DOHH2 (cell line): Measurements from ENCODE around the gene ADAMTS2.

Source experiments
- H3F3A ChIP-seq: fragments of 200-600 bp; sonication (generic), shearing (Covaris generic); 2 replicates; pipeline ENCODE4 v1.6.0; 2016; ENCODE audit warnings: antibody characterized with exemption, mild to moderate bottlenecking; ENCODE audit not compliant: control insufficient read depth, insufficient read depth
- H3K27ac ChIP-seq: fragments of 200-600 bp; sonication (generic); 2 replicates; pipeline ENCODE4 v1.5.1; 2014; ENCODE audit warnings: low read depth, mild to moderate bottlenecking, low read length, moderate library complexity
- H3K27me3 ChIP-seq: fragments of 200-600 bp; sonication (generic); 2 replicates; pipeline ENCODE4 v1.6.1; 2014; ENCODE audit warnings: mild to moderate bottlenecking, low read length, mixed read lengths; ENCODE audit not compliant: control insufficient read depth
- H3K36me3 ChIP-seq: fragments of 200-600 bp; sonication (generic); 2 replicates; pipeline ENCODE4 v1.6.1; 2014; ENCODE audit warnings: mild to moderate bottlenecking, low read length, moderate library complexity, mixed read lengths; ENCODE audit not compliant: control insufficient read depth
- H3K4me1 ChIP-seq: fragments of 200-600 bp; sonication (generic); 2 replicates; pipeline ENCODE4 v1.6.1; 2014; ENCODE audit warnings: mild to moderate bottlenecking, low read length, mixed read lengths; ENCODE audit not compliant: control insufficient read depth
- H3K4me2 ChIP-seq: fragments of 200-600 bp; sonication (generic); 2 replicates; pipeline ENCODE4 v1.6.0; 2014; ENCODE audit warnings: mild to moderate bottlenecking, low read length, moderate library complexity
- H3K4me3 ChIP-seq: fragments of 200-600 bp; sonication (generic); 2 replicates; pipeline ENCODE4 v1.5.1; 2014; ENCODE audit warnings: mild to moderate bottlenecking, low read length, mixed read lengths
- H3K79me2 ChIP-seq: fragments of 200-600 bp; sonication (generic); 2 replicates; pipeline ENCODE4 v1.6.1; 2014; ENCODE audit warnings: mild to moderate bottlenecking, low read length, mixed read lengths; ENCODE audit not compliant: control insufficient read depth
- H3K9me2 ChIP-seq: fragments of 200-600 bp; sonication (generic); replicated peaks from 2 replicates; pipeline ENCODE4 v1.6.1; 2014; ENCODE audit warnings: mild to moderate bottlenecking, low read length, mixed read lengths; ENCODE audit not compliant: control insufficient read depth
- H3K9me3 ChIP-seq: fragments of 200-600 bp; sonication (generic); 2 replicates; pipeline ENCODE4 v1.6.1; 2014; ENCODE audit warnings: antibody characterized with exemption, low read length, mixed read lengths; ENCODE audit not compliant: control insufficient read depth, insufficient read depth
- H4K20me1 ChIP-seq: fragments of 200-600 bp; sonication (generic); 2 replicates; pipeline ENCODE4 v1.6.0; 2014; ENCODE audit warnings: low read depth, mild to moderate bottlenecking, antibody characterized with exemption, low read length, moderate library complexity; ENCODE audit not compliant: control insufficient read depth, insufficient read depth
- EZH2phosphoT487 ChIP-seq: fragments of 200-600 bp; sonication (generic); IDR thresholded peaks from 2 replicates; pipeline ENCODE4 v1.6.1; 2017; ENCODE audit warnings: borderline replicate concordance, mild to moderate bottlenecking, antibody characterized with exemption, low read length, moderate library complexity, mixed read lengths
- TF ChIP-seq, protein P1 (sequence below): fragments of 200-600 bp; sonication (generic); IDR thresholded peaks from one replicate; pipeline ENCODE4 v1.5.1; 2014; ENCODE audit warnings: antibody characterized with exemption, mild to moderate bottlenecking, low read depth, low read length; ENCODE audit not compliant: poor library complexity, severe bottlenecking

Gene ADAMTS2

DNA sequence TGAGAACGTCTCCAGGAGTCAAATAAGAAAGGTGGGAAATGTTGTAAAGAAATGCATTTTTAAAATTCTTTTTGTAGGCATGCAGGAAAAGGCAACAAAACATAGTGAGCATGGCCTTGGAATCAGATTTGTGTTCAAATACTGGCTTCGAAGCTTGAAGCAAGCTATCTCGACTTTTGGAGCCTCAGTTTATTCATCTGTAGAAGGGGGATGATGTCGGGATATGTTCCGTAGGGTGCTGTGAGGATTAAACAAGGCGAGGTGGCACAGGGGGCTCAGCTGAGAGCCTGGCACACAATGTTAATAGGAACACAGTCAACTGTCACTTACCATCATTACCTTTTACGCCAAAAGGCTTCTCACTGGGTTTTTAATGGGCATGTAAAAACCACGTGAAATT, 4.8 kb downstream of the ADAMTS2 start:
- Histone ChIP-seq H3K9me2 (no peaks in the 10 kb centered on the region), H3K27ac (no peak overlapping the region), H3K36me3 (no peaks in the 10 kb centered on the region), H3K4me2 (no peak overlapping the region), H3K4me1 (no peaks in the 10 kb centered on the region), H3F3A (no peaks in the 10 kb centered on the region), H3K9me3 (no peaks in the 10 kb centered on the region), H3K79me2 (no peaks in the 10 kb centered on the region), H3K27me3 (no peaks in the 10 kb centered on the region), H3K4me3 (no peak overlapping the region), H4K20me1 (no peaks in the 10 kb centered on the region)
- TF ChIP-seq, protein P1, sequence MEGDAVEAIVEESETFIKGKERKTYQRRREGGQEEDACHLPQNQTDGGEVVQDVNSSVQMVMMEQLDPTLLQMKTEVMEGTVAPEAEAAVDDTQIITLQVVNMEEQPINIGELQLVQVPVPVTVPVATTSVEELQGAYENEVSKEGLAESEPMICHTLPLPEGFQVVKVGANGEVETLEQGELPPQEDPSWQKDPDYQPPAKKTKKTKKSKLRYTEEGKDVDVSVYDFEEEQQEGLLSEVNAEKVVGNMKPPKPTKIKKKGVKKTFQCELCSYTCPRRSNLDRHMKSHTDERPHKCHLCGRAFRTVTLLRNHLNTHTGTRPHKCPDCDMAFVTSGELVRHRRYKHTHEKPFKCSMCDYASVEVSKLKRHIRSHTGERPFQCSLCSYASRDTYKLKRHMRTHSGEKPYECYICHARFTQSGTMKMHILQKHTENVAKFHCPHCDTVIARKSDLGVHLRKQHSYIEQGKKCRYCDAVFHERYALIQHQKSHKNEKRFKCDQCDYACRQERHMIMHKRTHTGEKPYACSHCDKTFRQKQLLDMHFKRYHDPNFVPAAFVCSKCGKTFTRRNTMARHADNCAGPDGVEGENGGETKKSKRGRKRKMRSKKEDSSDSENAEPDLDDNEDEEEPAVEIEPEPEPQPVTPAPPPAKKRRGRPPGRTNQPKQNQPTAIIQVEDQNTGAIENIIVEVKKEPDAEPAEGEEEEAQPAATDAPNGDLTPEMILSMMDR: no peak
- TF ChIP-seq EZH2phosphoT487: no peak

DNA sequence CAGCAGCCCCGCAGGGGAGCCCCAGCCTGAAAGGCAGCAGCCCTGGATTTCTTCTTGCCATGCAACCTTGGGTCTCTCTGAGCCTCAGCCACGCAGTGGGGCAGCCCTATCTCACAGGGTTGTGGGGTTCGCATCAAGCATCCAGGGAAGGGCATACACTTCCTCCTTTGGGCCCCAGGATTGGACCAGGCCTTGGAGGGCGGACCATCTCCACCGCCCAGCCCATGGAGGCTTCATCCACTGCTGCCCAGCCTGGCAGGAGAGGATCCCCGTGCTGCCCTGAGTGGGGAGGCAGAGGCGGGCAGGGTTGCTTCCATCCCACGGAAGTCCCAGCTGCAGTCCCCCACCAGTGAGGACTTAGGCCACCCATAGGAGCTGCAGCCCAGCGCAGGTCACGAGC, 5.3 kb downstream of the ADAMTS2 start:
- H3K4me2 ChIP-seq: no peak overlapping the region
- no peak for TF ChIP-seq EZH2phosphoT487
- TF ChIP-seq, protein P1: no peak

DNA sequence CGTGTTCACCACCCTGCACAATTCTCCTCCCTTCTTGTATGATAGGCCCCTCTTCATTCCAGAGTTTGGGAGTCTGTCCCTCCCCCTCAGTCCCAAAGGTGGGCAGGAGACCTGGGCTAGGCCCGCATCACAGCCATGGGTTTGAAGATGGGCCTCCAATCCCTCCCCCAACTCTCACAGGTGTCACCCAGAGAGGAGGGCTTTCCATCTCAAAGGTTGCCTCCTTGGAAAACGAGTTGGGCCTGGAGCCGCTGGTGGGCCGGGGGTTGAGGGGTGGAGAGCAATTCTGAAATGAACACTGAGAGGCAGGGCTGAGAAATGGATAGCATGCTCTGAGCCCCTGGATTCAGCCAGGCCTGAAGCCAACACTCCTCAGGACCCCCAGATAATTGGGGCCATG, 6.2 kb downstream of the ADAMTS2 start:
- TF ChIP-seq EZH2phosphoT487: no peak
- TF ChIP-seq, protein P1: no peak
- H4K20me1 ChIP-seq: no peaks in the 10 kb centered on the region
- H3K4me3 ChIP-seq: no peak overlapping the region
- no peaks in the 10 kb centered on the region for H3K4me1 ChIP-seq
- no peaks in the 10 kb centered on the region for H3K27me3 ChIP-seq
- H3K4me2 ChIP-seq: no peak overlapping the region
- H3K27ac ChIP-seq: no peak overlapping the region
- no peaks in the 10 kb centered on the region for H3K9me3 ChIP-seq
- no peaks in the 10 kb centered on the region for H3K79me2 ChIP-seq
- H3F3A ChIP-seq: no peaks in the 10 kb centered on the region
- H3K9me2 ChIP-seq: no peaks in the 10 kb centered on the region
- no peaks in the 10 kb centered on the region for H3K36me3 ChIP-seq

More for the DNA sequence above, 5.3 kb downstream of the ADAMTS2 start:
- no peaks in the 10 kb centered on the region for H3K4me1 ChIP-seq
- H3F3A ChIP-seq: no peaks in the 10 kb centered on the region
- H4K20me1 ChIP-seq: no peaks in the 10 kb centered on the region
- H3K79me2 ChIP-seq: no peaks in the 10 kb centered on the region
- no peak overlapping the region for H3K27ac ChIP-seq
- H3K27me3 ChIP-seq: no peaks in the 10 kb centered on the region
- H3K36me3 ChIP-seq: no peaks in the 10 kb centered on the region
- no peaks in the 10 kb centered on the region for H3K9me3 ChIP-seq
- H3K4me3 ChIP-seq: no peak overlapping the region
- no peaks in the 10 kb centered on the region for H3K9me2 ChIP-seq
